GM12891 (cell line): ENCODE measurements around the gene FOSL2.

Source experiments
- PAX5 ChIP-seq: IDR thresholded peaks from 2 replicates; pipeline ENCODE4 v1.6.1; 2011; ENCODE audit warnings: low read length, moderate library complexity, mild to moderate bottlenecking; ENCODE audit not compliant: insufficient read depth, severe bottlenecking
- POLR2A ChIP-seq: IDR thresholded peaks from 2 replicates; pipeline ENCODE4 v1.6.1; 2011; ENCODE audit warnings: low read depth, low read length, control low read depth
- POLR2AphosphoS5 ChIP-seq: IDR thresholded peaks from 2 replicates; pipeline ENCODE4 v1.6.1; 2011; ENCODE audit warnings: low read depth, low read length, control low read depth
- POU2F2 ChIP-seq: IDR thresholded peaks from 2 replicates; pipeline ENCODE4 v1.6.1; 2011; ENCODE audit warnings: low read depth, mild to moderate bottlenecking, control low read depth, low read length, moderate library complexity
- SPI1 ChIP-seq: IDR thresholded peaks from 2 replicates; pipeline ENCODE4 v1.6.1; 2011; ENCODE audit warnings: low read depth, low read length, control low read depth
- TAF1 ChIP-seq: IDR thresholded peaks from 2 replicates; pipeline ENCODE4 v1.6.1; 2011; ENCODE audit warnings: low read depth, low read length, control low read depth

- no peak for TF ChIP-seq POLR2A
- TF ChIP-seq POLR2AphosphoS5 = no peak
- no peak for TF ChIP-seq TAF1
- TF ChIP-seq PAX5 = no peak
- TF ChIP-seq SPI1 = no peak
- no peak for TF ChIP-seq POU2F2
Observed at GRCh38 chr2:28420722-28421121, 28.1 kb downstream of the FOSL2 start.
